A673 (cell line): ENCODE data around the gene CALML4. TPM values are rescaled to one million over a fixed set of nuclear protein-coding genes. Genes with fewer than 3 reads are reported as not detected.
"Not testable (repeated sequence)": the region's sequence is repeated elsewhere in the genome, so short reads cannot be mapped to it uniquely, and the experiment has no call there.

Experiments
- BruUV-seq: library from RNA; stranded (reverse); fragments of 400-500 nt; replicated peaks from 2 replicates; lab custom pipeline; 2021; lab: Mats Ljungman, UMichigan
- CTCF ChIA-PET: fragments of 300-600 bp; sonication (Branson Sonifier 250); formaldehyde crosslinking; loops from one replicate; lab custom pipeline; 2022; ENCODE audit warnings: antibody characterized with exemption; lab: Charles Lee
- POLR2A ChIA-PET: fragments of 300-600 bp; sonication (Branson Sonifier 250); formaldehyde crosslinking; loops from one replicate; lab custom pipeline; 2022; ENCODE audit warnings: antibody characterized with exemption; ENCODE audit not compliant: low non-redundant PET; lab: Charles Lee
- DNase-seq: peaks from one replicate; pipeline ENCODE4 v3.0.0-alpha.2; 2015; ENCODE audit warnings: low spot score
- H3K27ac ChIP-seq: fragments of 200-600 bp; sonication (generic); 2 replicates; pipeline ENCODE4 v1.5.1; 2016; ENCODE audit warnings: mixed run types, low read depth, mild to moderate bottlenecking, mixed read lengths, antibody characterized with exemption, low read length; ENCODE audit not compliant: poor library complexity, severe bottlenecking
- H3K27me3 ChIP-seq: fragments of 200-600 bp; sonication (generic); replicated peaks from 2 replicates; pipeline ENCODE4 v1.6.1; 2017; ENCODE audit warnings: mixed run types, low read depth, mild to moderate bottlenecking, mixed read lengths, antibody characterized with exemption, low read length; ENCODE audit not compliant: insufficient read depth, poor library complexity
- H3K36me3 ChIP-seq: fragments of 200-600 bp; sonication (generic); 2 replicates; pipeline ENCODE4 v1.6.1; 2016; ENCODE audit warnings: mixed run types, mild to moderate bottlenecking, mixed read lengths, antibody characterized with exemption, low read length; ENCODE audit not compliant: insufficient read depth, poor library complexity, severe bottlenecking
- H3K4me1 ChIP-seq: fragments of 200-600 bp; sonication (generic); 2 replicates; pipeline ENCODE4 v1.6.1; 2017; ENCODE audit warnings: mixed run types, mild to moderate bottlenecking, mixed read lengths, antibody characterized with exemption, low read length; ENCODE audit not compliant: insufficient read depth, poor library complexity, severe bottlenecking
- H3K4me3 ChIP-seq: fragments of 200-600 bp; sonication (generic); 2 replicates; pipeline ENCODE4 v1.5.1; 2016; ENCODE audit warnings: low read depth, mixed run types, mild to moderate bottlenecking, mixed read lengths, low read length; ENCODE audit not compliant: poor library complexity, severe bottlenecking
- H3K9me3 ChIP-seq: fragments of 200-600 bp; sonication (generic); 2 replicates; pipeline ENCODE4 v1.6.1; 2016; ENCODE audit warnings: mixed run types, low read depth, mild to moderate bottlenecking, mixed read lengths, antibody characterized with exemption, low read length; ENCODE audit not compliant: poor library complexity, severe bottlenecking
- EZH2 ChIP-seq: fragments of 200-600 bp; sonication (generic); IDR thresholded peaks from 2 replicates; pipeline ENCODE4 v1.6.1; 2017; ENCODE audit warnings: borderline replicate concordance, low read depth, mild to moderate bottlenecking, mixed read lengths, antibody characterized with exemption, low read length; ENCODE audit not compliant: poor library complexity, severe bottlenecking
- intact Hi-C: fragments of 100-400 bp; cut with micrococcal nuclease; formaldehyde crosslinking; loops from one replicate; pipeline ENCODE4 v1.10.0; 2022; ENCODE audit not compliant: unreplicated experiment
- total RNA-seq: library from RNA; stranded (reverse); gene quantifications from 2 replicates; pipeline ENCODE4 v1.2.3, GENCODE V29; 2021
- TF ChIP-seq, protein P1 (sequence below): fragments of 300-800, 200-600 bp; sonication (generic); conservative IDR thresholded peaks from 2 replicates; pipeline ENCODE4 v1.5.1; 2017; ENCODE audit warnings: low read depth, mild to moderate bottlenecking, antibody characterized with exemption, low read length, moderate library complexity, mixed read lengths

CALML4 gene
- total RNA-seq, 1 experiment from 2014 or later = 9.1 TPM

DNA sequence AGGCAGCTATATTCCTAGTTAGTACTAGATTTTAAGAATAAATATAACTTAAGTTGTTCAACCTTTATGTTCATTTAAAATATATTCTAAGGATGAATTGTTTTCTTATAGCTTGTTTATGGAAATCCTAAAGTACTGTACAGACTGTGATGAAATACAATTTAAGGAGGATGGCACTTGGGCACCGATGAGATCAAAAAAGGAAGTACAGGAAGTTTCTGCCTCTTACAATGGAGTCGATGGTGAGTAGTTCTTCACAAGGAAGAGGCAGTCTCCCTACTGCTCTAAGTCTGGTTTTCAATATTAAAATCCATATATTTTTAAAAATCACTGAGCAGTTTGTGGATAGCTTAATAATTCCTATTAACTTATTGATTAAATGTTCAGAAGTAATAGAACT, 29.6 kb downstream of the CALML4 start:
- intact Hi-C loops = no loop called here
- Histone ChIP-seq H3K9me3 (no peaks in the 10 kb centered on the region), H3K36me3 (peaks cover 12% of the 10 kb centered on the region), H3K27ac (no peak overlapping the region), H3K4me3 (no peak overlapping the region), H3K27me3 (no peaks in the 10 kb centered on the region), H3K4me1 (no peaks in the 10 kb centered on the region)
- ChIA-PET POLR2A (no interaction called here), CTCF (no interaction called here)
- no TSS peak for BruUV-seq
- TF ChIP-seq EZH2 = no peak
- TF ChIP-seq, protein P1, sequence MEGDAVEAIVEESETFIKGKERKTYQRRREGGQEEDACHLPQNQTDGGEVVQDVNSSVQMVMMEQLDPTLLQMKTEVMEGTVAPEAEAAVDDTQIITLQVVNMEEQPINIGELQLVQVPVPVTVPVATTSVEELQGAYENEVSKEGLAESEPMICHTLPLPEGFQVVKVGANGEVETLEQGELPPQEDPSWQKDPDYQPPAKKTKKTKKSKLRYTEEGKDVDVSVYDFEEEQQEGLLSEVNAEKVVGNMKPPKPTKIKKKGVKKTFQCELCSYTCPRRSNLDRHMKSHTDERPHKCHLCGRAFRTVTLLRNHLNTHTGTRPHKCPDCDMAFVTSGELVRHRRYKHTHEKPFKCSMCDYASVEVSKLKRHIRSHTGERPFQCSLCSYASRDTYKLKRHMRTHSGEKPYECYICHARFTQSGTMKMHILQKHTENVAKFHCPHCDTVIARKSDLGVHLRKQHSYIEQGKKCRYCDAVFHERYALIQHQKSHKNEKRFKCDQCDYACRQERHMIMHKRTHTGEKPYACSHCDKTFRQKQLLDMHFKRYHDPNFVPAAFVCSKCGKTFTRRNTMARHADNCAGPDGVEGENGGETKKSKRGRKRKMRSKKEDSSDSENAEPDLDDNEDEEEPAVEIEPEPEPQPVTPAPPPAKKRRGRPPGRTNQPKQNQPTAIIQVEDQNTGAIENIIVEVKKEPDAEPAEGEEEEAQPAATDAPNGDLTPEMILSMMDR = no peak
- DNase-seq = no peak

DNA sequence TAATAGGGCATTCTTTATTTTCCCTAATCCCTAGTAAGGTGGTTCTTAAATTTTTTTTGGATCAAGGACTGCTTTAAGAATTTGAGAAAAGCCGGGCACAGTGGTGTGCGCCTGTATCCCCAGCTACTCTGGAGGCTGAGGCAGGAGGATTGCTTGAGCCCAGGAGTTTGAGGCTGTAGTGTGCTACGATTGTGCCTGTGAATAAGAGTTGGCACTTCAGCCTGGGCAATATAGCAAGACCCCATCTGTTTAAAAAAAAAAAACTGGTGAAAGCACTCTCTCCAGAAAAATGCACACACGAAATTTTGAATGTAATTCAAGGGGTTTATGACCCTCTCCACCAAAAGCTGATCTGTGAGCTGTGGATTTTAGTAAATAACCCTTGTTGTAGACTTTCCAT, 32.0 kb downstream of the CALML4 start:
- Histone ChIP-seq H3K27ac (no peak overlapping the region), H3K36me3 (peaks cover 12% of the 10 kb centered on the region), H3K27me3 (no peaks in the 10 kb centered on the region), H3K4me3 (no peak overlapping the region), H3K4me1 (no peaks in the 10 kb centered on the region), H3K9me3 (no peaks in the 10 kb centered on the region)
- no TSS peak for BruUV-seq
- intact Hi-C loops = no loop called here
- ChIA-PET CTCF (no interaction called here), POLR2A (no interaction called here)
- TF ChIP-seq, protein P1 = no peak
- TF ChIP-seq EZH2 = no peak
- DNase-seq = no peak

DNA sequence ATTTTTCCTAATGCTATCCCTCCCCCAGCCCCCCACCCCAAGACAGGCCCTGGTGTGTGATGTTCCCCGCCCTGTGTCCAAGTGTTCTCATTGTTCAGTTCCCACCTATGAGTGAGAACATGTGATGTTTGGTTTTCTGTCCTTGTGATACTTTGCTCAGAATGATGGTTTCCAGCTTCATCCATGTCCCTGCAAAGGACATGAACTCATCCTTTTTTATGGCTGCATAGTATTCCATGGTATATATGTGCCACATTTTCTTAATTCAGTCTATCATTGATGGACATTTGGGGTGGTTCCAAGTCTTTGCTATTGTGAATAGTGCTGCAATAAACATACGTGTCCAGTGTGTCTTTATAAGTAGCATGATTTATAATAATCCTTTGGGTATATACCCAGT, 33.1 kb downstream of the CALML4 start:
- peaks cover 12% of the 10 kb centered on the region for H3K36me3 ChIP-seq
- H3K4me1 ChIP-seq, intact Hi-C loops, H3K27ac ChIP-seq, DNase-seq, H3K27me3 ChIP-seq, H3K9me3 ChIP-seq, BruUV-seq, CTCF ChIA-PET, POLR2A ChIA-PET, H3K4me3 ChIP-seq: not testable (repeated sequence)

DNA sequence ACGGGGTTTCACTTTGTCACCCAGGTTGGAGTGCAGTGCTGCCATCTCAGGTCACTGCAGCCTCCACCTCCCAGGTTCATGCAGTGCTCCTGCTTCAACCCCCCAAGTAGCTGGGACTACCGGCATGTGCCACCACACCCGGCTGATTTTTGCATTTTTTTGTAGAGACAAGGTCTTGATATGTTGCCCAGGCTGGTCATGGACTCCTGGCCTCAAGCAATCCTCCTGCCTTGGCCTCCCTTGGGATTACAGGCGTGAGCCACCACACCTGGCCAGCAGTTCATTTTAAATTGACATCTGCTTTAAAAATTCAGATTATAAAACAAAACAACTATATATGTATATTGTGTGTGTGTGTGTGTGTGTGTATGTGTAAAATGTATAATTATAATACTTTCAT, 38.3 kb downstream of the CALML4 start:
- BruUV-seq = no TSS peak
- Histone ChIP-seq H3K4me1 (no peaks in the 10 kb centered on the region), H3K9me3 (no peaks in the 10 kb centered on the region), H3K27me3 (no peaks in the 10 kb centered on the region), H3K4me3 (no peak overlapping the region), H3K36me3 (peaks cover 4% of the 10 kb centered on the region), H3K27ac (no peak overlapping the region)
- POLR2A ChIA-PET = no interaction called here
- intact Hi-C loops = no loop called here
- CTCF ChIA-PET = no interaction called here
- TF ChIP-seq, protein P1 = no peak
- TF ChIP-seq EZH2 = no peak
- DNase-seq = no peak
